Lower leg skin (tissue), 3 donors: ENCODE data around the gene DCLK2.

Source experiments
- POLR2A ChIP-seq, 2 donors: fragments of 450-650 bp; IDR thresholded peaks; one replicate each; pipeline ENCODE4 v1.6.1; 2016 to 2017; ENCODE audit warnings: antibody characterized with exemption in 2 of 2, mild to moderate bottlenecking in 1 of 2, moderate library complexity in 1 of 2
- TF ChIP-seq, protein P1 (sequence below), 3 donors: fragments of 450-650 bp; IDR thresholded peaks; one replicate each; pipeline ENCODE4 v1.5.1; 2016; ENCODE audit warnings: antibody characterized with exemption in 3 of 3, mild to moderate bottlenecking in 3 of 3, moderate library complexity in 2 of 3

DNA sequence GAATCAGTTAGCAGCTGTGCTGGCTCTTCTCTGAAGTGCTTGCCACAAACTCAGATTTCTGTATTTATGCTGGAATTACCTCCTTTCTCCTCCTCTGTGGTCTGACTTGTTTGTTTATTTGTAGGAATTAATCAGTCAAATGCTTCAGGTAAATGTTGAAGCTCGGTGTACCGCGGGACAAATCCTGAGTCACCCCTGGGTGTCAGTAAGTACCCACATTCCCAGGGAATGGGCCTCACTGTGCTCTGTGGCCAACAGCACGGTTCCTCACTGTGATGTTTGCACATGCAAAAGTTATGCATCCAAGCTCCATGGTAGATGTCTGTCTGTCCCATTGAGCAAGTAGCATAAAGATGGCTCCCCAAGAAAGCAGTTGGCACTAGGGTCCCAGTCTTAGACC lies 169.9 kb downstream of the DCLK2 start:
- TF ChIP-seq, protein P1, sequence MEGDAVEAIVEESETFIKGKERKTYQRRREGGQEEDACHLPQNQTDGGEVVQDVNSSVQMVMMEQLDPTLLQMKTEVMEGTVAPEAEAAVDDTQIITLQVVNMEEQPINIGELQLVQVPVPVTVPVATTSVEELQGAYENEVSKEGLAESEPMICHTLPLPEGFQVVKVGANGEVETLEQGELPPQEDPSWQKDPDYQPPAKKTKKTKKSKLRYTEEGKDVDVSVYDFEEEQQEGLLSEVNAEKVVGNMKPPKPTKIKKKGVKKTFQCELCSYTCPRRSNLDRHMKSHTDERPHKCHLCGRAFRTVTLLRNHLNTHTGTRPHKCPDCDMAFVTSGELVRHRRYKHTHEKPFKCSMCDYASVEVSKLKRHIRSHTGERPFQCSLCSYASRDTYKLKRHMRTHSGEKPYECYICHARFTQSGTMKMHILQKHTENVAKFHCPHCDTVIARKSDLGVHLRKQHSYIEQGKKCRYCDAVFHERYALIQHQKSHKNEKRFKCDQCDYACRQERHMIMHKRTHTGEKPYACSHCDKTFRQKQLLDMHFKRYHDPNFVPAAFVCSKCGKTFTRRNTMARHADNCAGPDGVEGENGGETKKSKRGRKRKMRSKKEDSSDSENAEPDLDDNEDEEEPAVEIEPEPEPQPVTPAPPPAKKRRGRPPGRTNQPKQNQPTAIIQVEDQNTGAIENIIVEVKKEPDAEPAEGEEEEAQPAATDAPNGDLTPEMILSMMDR (IDR thresholded peaks at IDR 0.05), result no peak
- TF ChIP-seq POLR2A (IDR thresholded peaks at IDR 0.05), result no peak
